Activated CD4-positive, CD25-positive, alpha-beta regulatory T cell treated with anti-CD3 and anti-CD28 coated beads, Interleukin-2, amount 50 U/mL, for 72 hours (primary cell): Measurements from ENCODE around the gene GRIP2.

Experiments used
- DNase-seq: peaks from one replicate; pipeline ENCODE4 v3.0.0; 2021

GRIP2 gene

DNA sequence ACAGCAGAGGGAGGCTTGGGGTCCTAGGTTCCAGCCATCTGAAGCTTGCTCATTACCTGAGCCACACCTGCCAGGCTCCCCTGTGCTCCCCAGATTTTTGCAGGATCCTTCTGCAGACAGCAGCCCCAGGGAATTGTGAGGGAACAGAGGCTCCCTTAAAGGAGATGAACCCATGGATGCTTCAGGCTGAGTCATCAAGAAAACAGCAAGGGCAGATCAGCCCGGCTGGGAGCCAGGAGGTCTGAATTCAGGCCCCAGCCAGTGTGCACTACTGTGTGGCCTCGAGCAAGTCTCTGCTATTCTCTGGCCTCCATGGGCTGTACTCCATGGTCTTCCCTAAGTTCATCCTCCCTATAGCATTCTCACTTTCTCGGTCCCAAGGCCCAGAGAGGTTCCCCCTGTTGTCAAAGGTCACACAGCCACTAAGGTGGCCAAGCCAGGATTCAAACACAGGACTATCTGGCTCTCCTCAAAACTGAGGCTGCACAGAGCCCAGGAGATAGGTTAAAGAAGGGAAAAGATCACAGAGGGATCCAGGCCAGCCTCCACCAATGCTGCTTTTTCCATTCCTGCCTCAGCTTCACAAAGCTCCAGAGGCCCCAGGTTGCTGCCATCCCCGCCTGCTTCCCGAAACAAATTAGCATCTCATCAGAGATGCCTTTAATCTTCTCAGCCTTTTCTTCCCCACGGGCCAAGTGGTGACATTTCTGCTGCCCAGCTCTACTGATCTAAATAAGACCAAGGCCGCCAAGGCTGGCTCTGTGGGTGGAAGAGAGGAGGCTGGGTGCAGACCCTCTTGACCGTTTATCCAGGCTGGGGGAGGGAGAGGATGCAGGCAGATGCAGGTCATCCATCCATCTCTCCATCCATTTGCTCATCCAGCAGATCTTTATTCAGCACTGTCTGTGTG lies 21.2 kb upstream of the GRIP2 start:
- no peak for DNase-seq

DNA sequence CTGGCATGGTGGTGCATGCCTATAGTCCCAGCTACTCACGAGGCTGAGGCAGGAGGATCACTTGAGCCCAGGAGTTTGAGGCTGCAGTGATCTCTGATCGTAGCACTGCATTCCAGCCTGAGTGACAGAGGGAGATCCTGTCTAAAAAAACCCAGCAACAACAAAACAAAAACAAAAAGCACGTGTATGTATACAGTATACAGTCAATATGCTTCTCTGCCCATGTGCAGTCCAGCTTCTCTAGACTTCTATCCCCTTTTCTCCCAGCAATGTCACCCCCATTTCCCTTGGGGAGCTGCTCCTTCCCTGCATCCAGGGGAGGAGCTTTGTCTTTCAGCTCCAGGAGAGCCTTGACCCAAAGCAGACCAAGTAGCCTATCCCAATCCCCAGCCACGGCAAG lies 20.0 kb upstream of the GRIP2 start:
- no peak for DNase-seq

DNA sequence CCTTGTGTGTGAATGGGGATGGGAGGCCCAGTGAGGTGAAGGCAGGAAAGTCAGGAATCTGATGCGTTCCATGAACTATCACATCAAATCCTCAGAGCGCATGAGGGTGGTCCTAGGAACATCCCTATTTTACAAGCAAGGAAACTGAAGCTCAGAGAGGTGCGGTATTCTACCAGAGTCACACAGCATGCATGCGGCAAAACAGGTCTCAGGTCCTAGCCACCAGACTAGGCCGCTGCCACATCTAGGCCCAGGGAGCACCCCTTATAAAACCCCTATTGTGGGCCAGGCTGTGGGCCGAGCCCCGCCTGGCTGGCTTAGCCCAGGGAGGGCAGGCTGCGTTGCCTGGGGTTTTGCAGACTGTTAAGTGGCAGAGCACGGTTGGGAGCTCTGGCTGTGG lies 17.9 kb upstream of the GRIP2 start:
- no peak for DNase-seq

DNA sequence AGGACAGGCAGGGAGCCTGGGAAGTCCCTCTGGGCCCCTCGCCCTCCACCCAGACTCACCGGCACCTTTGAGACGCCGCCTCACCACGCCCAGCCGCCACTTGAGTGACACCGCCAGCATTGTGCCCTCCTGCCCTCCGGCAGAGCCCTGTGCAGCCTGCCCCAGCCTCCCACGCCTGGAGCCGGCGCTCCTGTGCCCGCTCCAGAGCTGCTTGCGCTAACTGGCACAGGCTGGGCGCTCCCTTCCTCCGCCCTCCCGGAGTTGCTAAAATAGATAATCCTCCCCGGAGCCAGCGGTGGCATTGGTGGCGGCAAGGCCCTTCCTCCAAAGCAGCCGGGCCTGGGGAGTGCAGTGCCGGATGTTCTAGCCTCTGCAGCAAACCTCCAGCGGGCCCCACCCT lies 15.7 kb upstream of the GRIP2 start:
- DNase-seq: no peak

DNA sequence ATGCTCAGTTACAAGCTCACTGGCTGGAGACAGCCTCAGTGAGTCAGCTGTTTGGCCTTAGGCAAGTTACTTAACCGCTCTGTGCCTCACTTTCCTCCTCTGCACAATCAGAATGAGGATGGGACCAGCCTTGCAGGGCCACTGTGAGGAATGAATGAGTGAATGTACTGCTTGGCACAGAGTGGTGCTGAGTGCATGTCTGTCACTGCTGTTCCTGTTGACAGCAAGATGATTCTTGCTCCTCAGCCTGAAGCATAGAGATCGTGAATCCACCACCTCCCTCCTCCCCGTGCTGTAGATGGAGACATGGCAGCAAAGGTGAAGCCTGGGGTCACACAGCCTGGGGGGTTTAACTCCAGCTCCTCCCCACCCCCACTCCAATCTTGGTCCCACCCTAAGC lies 14.6 kb upstream of the GRIP2 start:
- DNase-seq: no peak

DNA sequence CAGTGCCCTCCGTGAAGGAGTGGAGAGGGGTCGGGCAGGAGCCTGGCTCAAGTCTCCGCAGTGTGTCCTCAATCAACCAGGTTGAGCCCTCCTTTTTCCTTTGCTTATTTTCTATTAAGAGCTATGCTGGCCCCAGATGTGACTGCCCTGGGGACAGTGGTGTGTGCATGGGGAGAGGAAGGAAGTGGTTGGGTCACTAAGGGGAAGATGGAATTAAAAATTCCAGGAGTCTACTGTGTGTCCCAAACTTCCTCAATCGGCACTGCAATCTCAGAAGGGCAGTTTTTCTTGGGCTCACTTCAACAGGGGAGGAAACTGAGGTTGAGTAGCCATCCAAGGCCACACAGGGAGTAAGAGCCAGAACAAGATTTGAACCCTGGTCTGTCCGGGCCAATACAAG lies 13.7 kb upstream of the GRIP2 start:
- no peak for DNase-seq

DNA sequence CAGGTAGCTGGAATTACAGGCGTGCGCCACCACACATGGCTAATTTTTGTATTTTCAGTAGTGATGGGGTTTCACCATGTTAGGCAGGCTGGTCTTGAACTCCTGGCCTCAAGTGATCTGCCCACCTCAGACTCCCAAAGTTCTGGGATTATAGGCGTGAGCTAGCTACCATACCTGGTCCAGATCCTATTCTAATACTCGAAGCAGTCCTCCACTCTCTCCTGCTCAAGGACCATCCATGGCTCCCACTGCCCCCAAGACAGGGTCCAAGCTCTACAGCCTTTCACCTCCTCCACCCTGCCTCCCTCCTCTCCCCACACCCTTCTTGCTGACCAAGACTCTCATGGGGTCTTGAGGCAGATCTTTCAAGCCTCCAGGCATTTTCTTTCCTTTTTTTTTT lies 12.6 kb upstream of the GRIP2 start:
- no peak for DNase-seq

DNA sequence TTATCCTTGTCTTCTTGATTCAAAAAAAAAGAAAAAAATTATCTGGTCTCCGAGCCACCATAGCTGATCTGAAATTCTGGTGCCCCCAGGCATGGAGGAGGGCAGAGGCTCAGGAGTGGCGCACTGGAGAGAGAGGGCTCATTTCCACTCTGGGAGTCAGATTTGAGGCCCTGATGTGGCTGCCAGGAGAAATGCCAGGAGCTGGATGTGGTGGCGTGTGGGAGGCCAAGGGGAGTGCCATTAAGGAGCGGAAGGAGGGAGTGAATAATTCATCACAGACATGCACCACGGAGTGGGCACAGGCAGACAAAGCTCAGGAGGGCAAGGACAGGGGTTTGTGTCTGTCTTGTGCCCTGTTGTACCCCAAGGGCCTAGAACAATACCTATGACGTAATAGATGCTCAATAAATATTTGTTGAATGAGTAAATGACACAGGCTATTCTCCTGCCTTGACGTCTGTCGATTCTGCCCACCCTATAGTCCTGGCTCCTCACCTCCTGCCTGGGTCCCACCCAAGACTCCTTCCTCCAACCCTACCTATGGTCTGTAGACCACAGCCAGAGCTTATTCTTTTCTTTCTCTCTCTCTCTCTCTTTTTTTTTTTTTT lies 12.0 kb upstream of the GRIP2 start:
- no peak for DNase-seq

DNA sequence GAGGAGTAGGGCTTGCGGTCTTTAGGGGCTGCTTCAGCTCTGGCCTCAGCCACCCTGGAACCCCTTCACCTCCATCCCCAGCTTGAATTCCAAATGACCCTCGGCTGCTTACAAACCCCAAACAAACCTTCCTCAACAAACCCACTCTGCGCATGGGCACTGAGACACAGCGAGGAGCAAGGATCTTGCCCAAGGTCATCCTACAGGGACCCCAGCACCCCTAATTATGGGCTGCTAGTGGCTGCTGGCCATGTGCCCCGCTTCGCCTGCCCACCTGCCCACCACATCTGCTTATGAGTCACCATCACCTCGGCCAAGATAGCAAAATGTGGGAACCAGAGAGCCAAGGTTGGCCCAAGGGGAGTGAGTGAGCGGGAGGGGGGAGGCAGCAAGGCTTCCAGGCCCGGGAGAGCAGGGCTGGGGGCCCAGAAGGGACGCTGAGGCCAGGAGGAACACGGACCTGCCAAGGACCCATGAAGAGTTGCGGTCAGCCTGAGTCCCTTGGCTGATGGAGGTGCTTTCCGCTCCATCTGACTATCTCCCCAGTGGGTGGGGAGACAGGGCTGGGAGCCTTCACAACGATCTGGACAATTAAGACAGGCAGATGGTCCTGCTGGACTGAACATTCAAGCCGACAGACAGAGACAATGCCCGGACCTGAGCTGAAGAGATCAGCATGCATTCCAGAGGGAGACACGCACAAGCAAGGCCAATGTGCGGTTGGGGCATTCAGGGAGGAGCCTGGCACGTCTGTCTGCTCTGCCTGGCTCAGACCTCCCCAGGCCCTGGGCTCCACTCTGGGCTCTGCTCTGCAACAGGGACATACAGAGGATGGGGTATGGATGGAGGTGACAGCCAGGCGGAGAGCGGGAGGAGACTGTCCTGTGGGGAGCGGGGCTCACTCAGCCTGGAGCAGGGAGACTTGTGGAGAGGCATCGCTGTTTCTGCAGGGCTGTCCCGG lies 10.8 kb upstream of the GRIP2 start:
- no peak for DNase-seq

DNA sequence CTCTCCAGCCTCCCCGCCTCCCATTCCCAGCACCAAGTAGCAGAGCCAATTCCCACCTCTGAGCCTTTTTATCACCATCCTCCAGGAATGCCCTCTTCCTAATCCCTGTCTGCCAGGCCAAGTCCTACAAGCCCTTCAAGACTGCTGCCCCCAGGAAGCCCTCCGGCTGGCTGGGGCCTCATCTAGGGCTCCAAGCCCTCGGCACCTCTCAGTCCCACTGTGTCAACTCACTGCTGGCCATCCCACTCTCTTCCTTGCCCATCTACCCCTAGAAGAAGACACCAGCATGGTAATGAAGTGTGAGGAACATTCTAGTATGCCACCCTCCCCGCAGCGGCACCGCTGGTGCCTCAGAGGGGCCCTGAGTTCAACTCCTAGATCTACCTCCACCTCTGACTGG lies 10.0 kb upstream of the GRIP2 start:
- no peak for DNase-seq

DNA sequence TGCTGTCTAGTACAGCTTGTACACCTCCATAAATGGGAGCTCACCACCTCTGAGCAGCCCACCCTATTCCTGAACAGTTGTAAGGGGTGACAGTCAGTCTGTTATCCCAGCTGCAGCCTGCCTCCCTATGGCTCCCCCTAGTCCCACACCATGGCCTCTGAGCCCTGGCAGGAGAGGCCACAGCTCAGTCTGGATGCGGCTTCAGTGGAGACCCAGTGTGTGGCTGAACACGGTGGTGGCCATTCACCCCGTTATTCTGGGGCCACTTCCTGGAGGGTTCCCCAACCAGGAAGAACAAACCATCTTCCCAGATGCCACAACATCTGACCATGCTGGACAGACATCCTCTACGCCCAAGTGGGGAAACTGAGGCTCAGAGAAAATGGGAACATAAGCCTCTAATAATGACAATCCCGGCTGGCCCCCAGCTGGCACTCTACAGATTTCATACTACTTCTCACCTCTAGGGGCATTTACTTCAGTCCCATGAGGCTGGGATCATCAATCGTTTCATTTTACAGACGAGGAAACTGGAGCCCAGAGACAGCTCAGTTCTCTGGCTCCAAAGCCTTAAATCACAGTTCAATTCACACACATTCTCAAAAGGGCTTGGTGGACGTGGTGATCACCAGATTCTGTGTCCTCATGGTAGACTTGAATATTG lies 9.2 kb upstream of the GRIP2 start:
- no peak for DNase-seq

DNA sequence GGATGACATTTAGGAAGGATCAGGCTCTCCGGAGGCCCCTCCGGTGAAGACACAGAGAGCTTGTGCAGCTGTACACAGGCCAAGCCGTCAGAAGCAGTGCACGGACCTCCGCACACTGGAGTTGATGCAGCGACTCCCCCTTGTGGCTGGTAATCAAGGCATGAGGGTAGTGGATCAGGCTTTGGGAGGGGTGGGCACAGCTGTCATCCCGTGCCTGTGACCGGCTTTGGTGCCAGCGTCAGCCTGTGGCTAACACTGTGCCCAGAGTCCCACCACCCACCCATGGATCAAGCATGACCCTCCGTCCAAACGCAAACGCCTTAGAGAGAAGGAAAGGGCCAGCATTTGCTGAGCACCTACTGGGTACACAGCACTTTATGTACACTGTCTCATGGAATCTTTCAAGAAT lies 8.2 kb upstream of the GRIP2 start:
- DNase-seq: no peak

DNA sequence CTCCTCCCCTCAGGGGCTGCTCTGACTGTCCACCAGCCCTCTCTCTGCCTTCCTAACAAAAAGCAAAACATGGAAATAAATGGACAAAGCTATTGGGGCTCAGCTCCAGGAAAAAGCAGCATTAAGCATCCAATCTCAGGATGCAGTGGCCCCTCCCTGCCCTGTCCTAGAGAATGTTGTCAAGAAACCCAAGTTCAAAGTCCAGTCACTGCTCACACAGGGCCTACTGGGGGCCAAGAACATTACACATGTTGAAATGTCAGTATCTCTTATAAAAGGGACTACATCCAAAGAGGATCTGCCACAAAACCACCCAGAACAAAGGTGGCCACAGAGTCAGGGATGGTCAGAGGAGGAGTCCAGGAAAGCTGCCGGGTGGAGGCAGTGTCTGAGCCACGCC lies 7.6 kb upstream of the GRIP2 start:
- DNase-seq: no peak

DNA sequence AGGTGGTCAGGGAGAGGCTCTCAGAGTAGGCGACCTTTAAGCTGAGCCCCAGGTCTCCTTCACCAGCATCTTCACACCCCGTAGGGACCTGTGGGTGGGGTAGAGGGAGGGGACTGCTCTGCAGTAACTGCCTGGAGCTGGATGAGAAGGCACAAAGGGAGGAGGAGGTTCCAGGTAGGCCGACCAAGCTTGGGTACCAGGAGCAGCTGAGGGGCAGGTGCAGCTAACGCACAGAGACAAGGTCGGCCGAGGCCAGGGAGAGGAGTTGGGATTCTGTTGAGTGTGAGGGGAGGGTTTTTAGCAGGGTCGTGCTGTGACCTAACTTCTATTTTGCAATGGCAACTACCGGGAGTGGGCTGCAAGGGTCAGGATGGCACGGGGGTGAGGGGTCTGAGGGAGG lies 5.9 kb upstream of the GRIP2 start:
- no peak for DNase-seq

DNA sequence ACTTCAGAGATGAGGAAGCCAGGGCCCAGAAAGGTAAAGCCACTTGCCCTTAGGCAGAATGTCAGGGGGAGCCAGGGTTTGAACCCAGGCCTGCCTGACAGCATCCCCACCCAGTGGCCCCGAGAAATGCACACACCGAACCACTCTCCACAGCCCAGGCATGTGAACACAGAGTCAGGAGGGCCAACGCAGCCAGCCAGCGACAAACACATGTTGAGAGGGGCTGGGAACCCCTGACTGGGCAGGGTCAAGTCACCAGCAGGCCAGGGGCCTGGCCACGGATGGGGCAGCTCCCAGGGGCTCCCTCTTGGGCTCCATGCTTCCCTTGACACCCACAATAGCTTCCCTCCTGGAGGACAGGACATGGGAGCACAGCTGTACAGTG lies 5.1 kb upstream of the GRIP2 start:
- DNase-seq: no peak

DNA sequence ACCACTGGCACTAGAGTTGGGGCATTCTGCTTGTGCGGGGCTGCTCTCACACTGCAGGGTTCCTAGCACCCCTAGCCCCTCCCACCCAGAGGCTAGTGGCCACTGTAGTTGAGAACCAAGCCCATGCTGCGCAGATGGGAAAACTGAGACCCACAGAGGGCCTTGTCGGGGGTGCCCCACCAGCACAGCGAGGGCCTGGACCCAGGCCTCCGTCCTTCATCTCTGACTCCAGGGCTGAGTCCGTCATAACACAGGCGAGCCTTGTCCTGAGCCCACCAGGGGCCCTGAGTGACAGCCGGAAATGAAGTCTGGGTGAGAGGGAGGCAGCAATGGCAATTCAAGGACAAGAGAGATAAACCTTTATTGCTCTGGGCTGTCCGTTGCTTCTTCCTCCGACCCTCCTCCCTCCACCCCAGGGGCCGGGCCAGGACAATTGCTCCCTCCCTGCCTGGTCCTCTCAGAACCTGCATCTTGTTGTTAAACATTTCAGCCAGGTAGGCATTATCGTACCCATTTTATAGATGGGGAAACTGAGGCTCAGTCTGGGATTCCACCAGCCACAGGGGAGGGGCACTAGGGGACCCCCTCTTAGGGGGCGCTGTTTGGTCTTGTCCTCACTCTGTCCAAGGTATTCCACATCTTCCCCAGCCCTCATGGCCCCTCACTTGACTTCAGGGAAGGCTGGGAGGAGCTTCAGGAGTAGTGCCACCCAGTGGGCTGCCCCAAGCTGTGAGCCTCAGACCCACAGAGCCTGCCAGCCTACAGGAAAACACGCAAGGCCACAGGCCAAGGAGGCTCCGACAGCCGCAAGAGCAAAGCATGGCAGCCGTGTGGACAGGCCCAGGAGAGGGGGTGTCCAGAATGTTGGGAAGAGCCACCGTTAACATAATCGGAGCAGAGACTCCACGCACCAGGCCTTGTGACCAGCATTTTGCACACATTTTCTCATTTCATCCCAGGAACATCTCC lies 4.4 kb upstream of the GRIP2 start:
- DNase-seq: no peak

DNA sequence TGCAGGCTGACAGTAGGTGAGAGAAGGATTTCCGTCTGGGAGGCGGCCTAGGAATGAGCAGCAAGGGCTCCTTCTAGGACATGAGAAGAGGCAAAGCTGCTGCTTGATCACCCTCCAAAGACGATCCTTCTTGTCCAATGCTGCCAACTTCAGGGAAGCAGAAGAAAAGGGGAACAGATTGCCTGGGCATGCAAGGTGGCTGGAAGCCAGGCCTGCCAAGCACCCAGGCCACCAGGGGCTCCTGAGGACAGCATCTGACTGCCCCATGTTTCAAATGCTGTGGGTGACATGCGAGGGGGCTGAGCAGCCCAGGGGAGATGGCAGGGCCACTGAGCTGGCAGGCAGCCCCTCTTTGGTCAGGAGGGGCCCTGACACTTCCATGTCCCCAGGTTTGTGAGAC lies 3.3 kb upstream of the GRIP2 start:
- DNase-seq: no peak

DNA sequence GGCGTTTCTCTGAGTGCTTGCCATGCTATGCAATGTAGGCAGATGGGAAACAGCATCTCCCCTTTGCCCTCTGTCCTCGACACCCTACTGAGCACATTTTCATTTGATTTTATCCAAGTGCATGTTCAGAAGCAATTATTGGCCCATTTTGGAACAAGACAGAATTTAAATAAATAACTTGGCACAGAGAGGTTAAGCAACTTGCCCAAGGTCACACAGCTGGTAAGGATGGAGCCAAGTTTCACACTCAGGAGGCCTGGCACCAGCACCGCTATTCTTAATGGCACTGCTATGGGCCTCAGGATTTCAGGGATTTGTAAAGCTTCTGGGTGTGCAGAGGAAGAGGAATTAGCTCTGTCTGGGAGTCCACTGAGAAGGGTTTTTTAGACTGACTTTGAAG lies 2.5 kb upstream of the GRIP2 start:
- DNase-seq: no peak

DNA sequence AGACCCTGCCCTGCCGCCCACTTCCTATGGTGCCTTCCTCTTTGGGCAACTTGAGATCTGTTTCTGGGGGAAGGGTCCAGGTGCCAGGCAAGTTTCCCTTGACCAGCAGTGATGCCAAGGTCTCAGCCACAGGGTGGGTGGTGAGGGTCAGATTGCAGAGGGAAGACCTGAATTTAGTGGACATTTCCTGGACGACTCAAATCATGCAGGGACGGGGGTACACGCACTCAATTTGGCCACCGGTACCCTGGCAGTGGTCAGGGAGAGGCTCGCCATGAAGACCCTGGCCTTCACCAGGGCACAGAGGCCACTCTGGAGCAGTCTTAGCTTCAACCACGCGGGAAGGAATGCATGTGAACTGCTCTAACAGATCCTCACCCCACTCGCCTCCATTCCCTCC lies 1.5 kb upstream of the GRIP2 start:
- DNase-seq: no peak

DNA sequence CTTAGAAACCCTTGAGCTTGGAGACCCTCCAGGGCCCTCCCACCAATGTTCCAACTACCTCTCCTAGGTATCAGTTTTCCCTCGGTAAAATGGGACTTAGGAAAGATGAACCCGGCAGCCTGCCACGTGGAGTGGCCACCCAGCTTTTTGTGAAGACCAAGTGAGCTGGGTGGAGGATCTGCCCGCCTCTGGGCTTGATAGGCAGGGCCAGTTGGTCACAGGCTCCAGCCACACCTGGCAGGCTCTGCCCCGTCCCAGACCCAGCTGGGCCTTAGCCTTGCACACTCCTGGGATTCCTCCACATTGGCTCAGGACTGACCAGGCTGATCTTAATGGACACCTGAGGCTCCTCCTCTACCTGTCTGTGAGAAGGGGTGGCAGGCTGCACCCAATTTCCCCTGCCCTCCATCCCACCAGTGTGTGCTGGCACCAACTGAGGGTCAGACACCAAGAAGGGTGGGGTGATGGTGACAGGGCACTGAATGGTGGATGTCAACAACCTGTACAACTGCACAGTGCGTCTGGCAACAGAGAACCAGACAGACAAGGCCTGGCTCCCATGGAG lies 761 bp upstream of the GRIP2 start:
- no peak for DNase-seq

DNA sequence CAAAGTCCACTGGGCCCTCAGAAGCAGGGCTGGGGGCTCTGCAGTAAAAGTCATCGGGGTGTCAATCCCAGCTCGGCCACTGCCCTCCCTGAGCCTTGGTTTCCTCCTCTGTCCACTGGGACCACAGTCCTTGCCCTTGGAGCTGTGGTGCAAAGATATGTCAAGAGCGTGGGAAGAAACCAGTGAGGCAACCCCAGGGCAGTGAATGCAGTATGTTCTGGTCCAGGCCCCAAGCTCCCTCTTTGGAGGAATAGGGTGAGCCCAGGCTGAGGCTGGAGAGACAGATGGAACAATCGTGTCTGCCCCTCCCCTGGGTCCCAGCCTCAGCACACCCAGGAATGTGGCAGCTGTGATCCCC lies 779 bp downstream of the GRIP2 start:
- no peak for DNase-seq
